Psoas muscle (tissue), 8 donors: ENCODE results near the gene CES2. TPM values are rescaled to one million over a fixed set of nuclear protein-coding genes. Genes with fewer than 3 reads are reported as not detected.

Experiments
- ATAC-seq, 4 donors: fragments of 200-7000 bp; cut with Tn5 transposase; one replicate each; pipeline ENCODE4 v1.9.1; 2020; ENCODE audit warnings: moderate library complexity in 3 of 4, mild to moderate bottlenecking in 2 of 4
- DNase-seq, 2 donors: peaks; one replicate each; pipeline ENCODE4 v3.0.0-alpha.2; 2020
- H3K27ac ChIP-seq: fragments of 200-600 bp; one replicate; pipeline ENCODE4 v1.8.0; 2022
- H3K27me3 ChIP-seq, 3 donors: fragments of 200-600 bp in 1 of 3; one replicate each; pipeline versions ENCODE4 v1.6.1 to v1.8.0; 2013 to 2022; ENCODE audit warnings: low read length in 2 of 3, mild to moderate bottlenecking in 2 of 3, moderate library complexity in 1 of 3; ENCODE audit not compliant: insufficient read depth in 3 of 3
- H3K36me3 ChIP-seq, 2 donors: fragments of 200-600 bp in 1 of 2; one replicate each; pipeline versions ENCODE4 v1.6.1 to v1.8.0; 2013 to 2022; ENCODE audit warnings: low read depth in 1 of 2, mild to moderate bottlenecking in 1 of 2, moderate library complexity in 1 of 2; ENCODE audit not compliant: insufficient read depth in 1 of 2
- H3K4me1 ChIP-seq: fragments of 200-600 bp; one replicate; pipeline ENCODE4 v1.8.0; 2022
- H3K4me3 ChIP-seq: fragments of 200-600 bp; one replicate; pipeline ENCODE4 v1.8.0; 2022; ENCODE audit warnings: mild to moderate bottlenecking
- H3K9me3 ChIP-seq: fragments of 200-600 bp; one replicate; pipeline ENCODE4 v1.8.0; 2022
- WGBS, 3 donors: extraction: QIAGEN DNeasy Blood & Tissue Kit; methylation state at CpG; one replicate each; pipeline versions ENCODE4 v1.1.6 to v1.1.7; 2013; 5-methylcytosine and 5-hydroxymethylcytosine counted together
- intact Hi-C, 2 donors: fragments of 100-400 bp; cut with DNase I; formaldehyde crosslinking; loops; one replicate each; pipeline versions ENCODE4 v1.11.0 to v1.14.2; 2022
- polyA plus RNA-seq, 3 donors: library from polyadenylated mRNA; stranded (reverse); fragments of 200-250 nt; gene quantifications; one replicate each; pipeline ENCODE4 v1.2.3, GENCODE V29; 2013
- total RNA-seq, 4 donors: library from RNA; stranded (reverse); fragmentation: NEBNext Ultra II Directional in 2 of 4; extraction: Animal tissue kit (Norgen Biotek cat#: 25700) in 2 of 4; gene quantifications; one replicate each; pipeline versions ENCODE4 v1.2.1 to v1.2.4, GENCODE V29; 2021 to 2023
- TF ChIP-seq, protein P1 (sequence below): fragments of 200-600 bp; IDR thresholded peaks from one replicate; pipeline ENCODE4 v1.8.0; 2022; ENCODE audit warnings: antibody characterized with exemption
- donor health status: healthy with polysubstance abuse.
- donor health status: DM: no; HTN: no; CAD: no; lungs with moderate emphysema.
- donor health status: Bipolar disorder and iron deficiency.
- donor health status: healthy.
- donor health status: DM: yes; HTN: yes; CAD: no.
- donor health status: DM: no; HTN: no; CAD: no.
- donor health status: DM: no; HTN: no; CAD: no.
- donor health status: DM: yes; HTN: yes; CAD: no.

Gene CES2
- total and polyA plus RNA-seq, 7 donors: 12.8 to 92.8 (median 22.7) TPM

DNA sequence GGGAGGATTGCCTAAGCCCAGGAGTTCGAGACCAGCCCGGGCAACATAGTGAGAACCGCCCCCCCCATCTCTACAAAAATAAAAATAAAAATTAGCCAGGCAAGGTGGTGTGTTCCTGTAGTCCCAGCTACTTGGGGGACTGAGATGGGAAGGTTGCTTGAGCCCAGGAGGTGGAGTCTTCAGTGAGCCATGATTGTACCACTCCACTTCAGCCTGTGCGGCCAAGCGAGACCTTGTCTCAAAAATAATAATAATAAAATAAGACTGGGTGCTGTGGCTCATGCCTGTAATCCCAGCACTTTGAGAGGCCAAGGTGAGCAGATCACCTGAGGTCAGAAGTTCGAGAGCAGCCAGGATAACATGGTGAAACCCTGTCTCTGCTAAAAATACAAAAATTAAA, 43.5 kb upstream of the CES2 start:
- WGBS, 3 donors: 89 to 96% (median 92%) methylated on average over 6 of the region's 6 CpGs
- TF ChIP-seq, protein P1, sequence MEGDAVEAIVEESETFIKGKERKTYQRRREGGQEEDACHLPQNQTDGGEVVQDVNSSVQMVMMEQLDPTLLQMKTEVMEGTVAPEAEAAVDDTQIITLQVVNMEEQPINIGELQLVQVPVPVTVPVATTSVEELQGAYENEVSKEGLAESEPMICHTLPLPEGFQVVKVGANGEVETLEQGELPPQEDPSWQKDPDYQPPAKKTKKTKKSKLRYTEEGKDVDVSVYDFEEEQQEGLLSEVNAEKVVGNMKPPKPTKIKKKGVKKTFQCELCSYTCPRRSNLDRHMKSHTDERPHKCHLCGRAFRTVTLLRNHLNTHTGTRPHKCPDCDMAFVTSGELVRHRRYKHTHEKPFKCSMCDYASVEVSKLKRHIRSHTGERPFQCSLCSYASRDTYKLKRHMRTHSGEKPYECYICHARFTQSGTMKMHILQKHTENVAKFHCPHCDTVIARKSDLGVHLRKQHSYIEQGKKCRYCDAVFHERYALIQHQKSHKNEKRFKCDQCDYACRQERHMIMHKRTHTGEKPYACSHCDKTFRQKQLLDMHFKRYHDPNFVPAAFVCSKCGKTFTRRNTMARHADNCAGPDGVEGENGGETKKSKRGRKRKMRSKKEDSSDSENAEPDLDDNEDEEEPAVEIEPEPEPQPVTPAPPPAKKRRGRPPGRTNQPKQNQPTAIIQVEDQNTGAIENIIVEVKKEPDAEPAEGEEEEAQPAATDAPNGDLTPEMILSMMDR: no peak
- Histone ChIP-seq H3K36me3 (peaks cover 0 to 5% of the 10 kb centered on the region in 2 donors), H3K4me1 (no peaks in the 10 kb centered on the region), H3K4me3 (no peak overlapping the region), H3K27ac (no peak overlapping the region), H3K9me3 (no peaks in the 10 kb centered on the region), H3K27me3 (no peaks in the 10 kb centered on the region)
- ATAC-seq (no peak), DNase-seq (no peak)
- intact Hi-C loops: loop anchor here (5.0 to 10.0 kb wide), 2 partner anchors 63 to 266 kb away; partner anchors contain the start of genes FBXL8 (in 1 of the 2) and TRADD (in 1 of the 2)

DNA sequence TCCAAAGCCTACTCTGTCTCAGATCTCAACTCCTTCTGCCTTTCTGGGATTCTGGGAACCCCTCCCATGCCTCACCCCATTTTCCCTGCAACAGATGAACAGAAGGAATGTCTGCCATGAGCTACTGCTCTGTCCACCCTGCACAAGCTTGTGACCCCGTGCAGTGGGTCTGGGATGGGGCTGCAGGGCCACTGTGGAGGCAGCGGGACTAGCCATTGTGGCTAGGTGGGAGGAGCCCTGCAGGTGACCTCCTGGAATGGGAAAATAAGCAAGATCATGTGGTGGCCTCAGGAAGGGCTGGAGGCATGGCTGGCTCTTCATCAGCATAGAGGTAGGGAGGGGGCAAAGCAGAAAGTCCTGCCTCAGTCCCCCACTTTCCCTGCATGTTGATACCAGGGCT, 41.3 kb upstream of the CES2 start:
- ATAC-seq: no peak
- no peak overlapping the region for H3K27ac ChIP-seq
- no peaks in the 10 kb centered on the region for H3K36me3 ChIP-seq
- H3K9me3 ChIP-seq: no peaks in the 10 kb centered on the region
- H3K4me3 ChIP-seq: no peak overlapping the region
- TF ChIP-seq, protein P1: no peak
- no peaks in the 10 kb centered on the region for H3K27me3 ChIP-seq
- no peak for DNase-seq
- intact Hi-C loops: loop anchor here (5.0 to 10.0 kb wide), 2 partner anchors 61 to 263 kb away; partner anchors contain the start of genes FBXL8 (in 1 of the 2) and TRADD (in 1 of the 2)
- H3K4me1 ChIP-seq: peaks cover 7% of the 10 kb centered on the region
- WGBS, 3 donors: 61 to 77% (median 74%) methylated on average over 2 of the region's 2 CpGs

DNA sequence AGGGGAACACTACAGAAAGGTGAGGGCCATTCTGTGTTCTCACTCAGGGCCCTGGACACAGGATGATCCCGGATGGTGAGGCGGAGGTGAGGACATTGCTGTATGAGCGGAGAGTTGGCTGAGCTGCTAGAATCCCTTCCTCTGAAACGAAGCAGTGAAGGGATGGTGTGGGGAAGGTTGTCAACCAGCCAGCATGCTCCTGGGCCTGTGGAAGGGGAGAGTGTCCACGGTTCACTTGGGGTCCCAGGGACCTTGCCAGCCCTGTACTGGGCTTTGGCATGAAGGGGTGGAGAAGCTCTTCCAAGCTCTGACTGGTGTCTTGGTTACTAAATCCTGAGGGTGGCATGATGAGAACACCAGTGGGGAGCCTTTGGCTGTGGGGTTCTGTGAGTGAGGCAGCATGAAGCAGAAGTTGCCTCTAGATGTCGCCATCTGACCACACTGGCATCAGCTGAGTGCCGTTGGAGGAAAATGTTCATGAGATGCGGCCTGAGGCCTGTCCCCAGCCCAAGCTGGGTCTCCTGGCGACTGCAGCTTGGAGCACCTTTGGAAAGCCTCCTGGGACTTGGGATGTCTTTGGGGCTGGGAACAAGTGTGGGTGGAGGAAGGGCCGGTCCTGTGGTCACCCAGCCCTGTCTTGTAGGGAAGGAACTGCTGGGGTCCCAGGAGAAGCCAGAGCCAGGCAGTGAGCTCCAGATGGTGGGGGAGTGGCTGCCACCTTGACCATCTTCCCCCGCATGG, 40.2 kb upstream of the CES2 start:
- ATAC-seq (peak; percentile 69 to 79 (median 76)), DNase-seq (peak; percentile 64 to 78)
- 33 to 41% (median 37%) methylated on average over 11 of the region's 11 CpGs for WGBS, 3 donors
- Histone ChIP-seq H3K27ac (peak overlapping the region; percentile 30), H3K4me1 (peaks cover 17% of the 10 kb centered on the region), H3K9me3 (no peaks in the 10 kb centered on the region), H3K27me3 (no peaks in the 10 kb centered on the region), H3K4me3 (no peak overlapping the region), H3K36me3 (no peaks in the 10 kb centered on the region)
- intact Hi-C loops: loop anchor here (5.0 to 10.0 kb wide), 4 partner anchors 37 to 262 kb away; partner anchors contain the start of genes CIAO2B (in 1 of the 2), FBXL8 (in 1 of the 2) and TRADD (in 1 of the 2)
- TF ChIP-seq, protein P1: peak; percentile 83

DNA sequence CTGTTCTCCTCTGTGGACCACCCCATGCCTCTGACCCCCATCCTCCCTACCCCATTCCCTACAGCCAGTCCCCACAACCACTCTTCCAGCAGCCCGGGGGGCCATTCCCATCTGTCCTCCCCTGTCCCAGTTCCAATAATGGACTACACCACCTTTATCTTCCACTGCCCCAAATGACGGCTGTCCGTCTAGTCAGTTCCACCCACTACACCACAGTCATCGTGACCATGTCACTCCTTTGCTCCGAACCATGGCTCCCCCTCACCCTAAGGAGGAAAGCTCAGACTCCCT, 39.7 kb upstream of the CES2 start:
- intact Hi-C loops: loop anchor here (5.0 to 10.0 kb wide), 3 partner anchors 37 to 59 kb away; partner anchors contain the start of gene CIAO2B (in 1 of the 2)
- 81 to 95% (median 83%) methylated on average over 5 of the region's 5 CpGs for WGBS, 3 donors
- TF ChIP-seq, protein P1: no peak
- Histone ChIP-seq H3K36me3 (no peaks in the 10 kb centered on the region), H3K4me3 (no peak overlapping the region), H3K9me3 (no peaks in the 10 kb centered on the region), H3K27me3 (no peaks in the 10 kb centered on the region), H3K4me1 (peaks cover 21% of the 10 kb centered on the region), H3K27ac (peak overlapping the region; percentile 30)
- ATAC-seq (no peak), DNase-seq (no peak)
